ENCODE data around the gene UNC119B. TPM values are rescaled to one million over a fixed set of nuclear protein-coding genes. Genes with fewer than 3 reads are reported as not detected.

The UNC119B gene
- total RNA-seq, 1 donor from 2014 or later: 11.5 TPM

DNA sequence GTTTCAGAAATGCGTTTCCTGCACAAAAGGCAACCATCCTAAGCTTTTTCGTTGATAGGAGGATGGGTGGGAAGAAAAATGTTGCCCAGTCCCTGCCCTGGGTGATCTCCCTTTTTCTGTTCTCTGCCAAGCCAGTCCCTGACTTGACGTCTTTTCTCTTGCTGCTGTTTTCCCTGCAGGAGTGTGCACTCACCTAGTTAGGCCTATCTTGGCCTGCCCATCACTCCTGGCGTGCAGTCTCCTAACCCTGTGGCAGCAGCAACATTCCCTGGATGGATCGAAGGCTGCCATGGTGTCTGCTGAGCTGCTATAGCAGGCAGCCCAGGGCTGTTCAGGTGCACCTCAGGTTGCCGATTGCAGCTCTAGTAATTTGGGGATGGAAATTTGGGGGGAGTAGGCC, 1.2 kb downstream of the UNC119B start:
- Histone ChIP-seq H3K36me3 (peaks cover 29% of the 10 kb centered on the region), H3K4me3 (peak overlapping the region; percentile 76), H3K9me3 (replicated peaks) (no peaks in the 10 kb centered on the region), H3K27ac (replicated peaks) (peak overlapping the region; percentile 91), H3K4me1 (peaks cover 44% of the 10 kb centered on the region), H3K27me3 (ENCODE audit: low read depth) (no peaks in the 10 kb centered on the region)
- DNase-seq: no peak
- intact Hi-C loops (cut with micrococcal nuclease): loop anchor here (5.0 kb wide), 1 partner anchor 64 kb away; no protein-coding TSS in a partner anchor
- TF ChIP-seq, protein P1, sequence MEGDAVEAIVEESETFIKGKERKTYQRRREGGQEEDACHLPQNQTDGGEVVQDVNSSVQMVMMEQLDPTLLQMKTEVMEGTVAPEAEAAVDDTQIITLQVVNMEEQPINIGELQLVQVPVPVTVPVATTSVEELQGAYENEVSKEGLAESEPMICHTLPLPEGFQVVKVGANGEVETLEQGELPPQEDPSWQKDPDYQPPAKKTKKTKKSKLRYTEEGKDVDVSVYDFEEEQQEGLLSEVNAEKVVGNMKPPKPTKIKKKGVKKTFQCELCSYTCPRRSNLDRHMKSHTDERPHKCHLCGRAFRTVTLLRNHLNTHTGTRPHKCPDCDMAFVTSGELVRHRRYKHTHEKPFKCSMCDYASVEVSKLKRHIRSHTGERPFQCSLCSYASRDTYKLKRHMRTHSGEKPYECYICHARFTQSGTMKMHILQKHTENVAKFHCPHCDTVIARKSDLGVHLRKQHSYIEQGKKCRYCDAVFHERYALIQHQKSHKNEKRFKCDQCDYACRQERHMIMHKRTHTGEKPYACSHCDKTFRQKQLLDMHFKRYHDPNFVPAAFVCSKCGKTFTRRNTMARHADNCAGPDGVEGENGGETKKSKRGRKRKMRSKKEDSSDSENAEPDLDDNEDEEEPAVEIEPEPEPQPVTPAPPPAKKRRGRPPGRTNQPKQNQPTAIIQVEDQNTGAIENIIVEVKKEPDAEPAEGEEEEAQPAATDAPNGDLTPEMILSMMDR (IDR thresholded peaks at IDR 0.05; ENCODE audit: borderline replicate concordance): no peak

DNA sequence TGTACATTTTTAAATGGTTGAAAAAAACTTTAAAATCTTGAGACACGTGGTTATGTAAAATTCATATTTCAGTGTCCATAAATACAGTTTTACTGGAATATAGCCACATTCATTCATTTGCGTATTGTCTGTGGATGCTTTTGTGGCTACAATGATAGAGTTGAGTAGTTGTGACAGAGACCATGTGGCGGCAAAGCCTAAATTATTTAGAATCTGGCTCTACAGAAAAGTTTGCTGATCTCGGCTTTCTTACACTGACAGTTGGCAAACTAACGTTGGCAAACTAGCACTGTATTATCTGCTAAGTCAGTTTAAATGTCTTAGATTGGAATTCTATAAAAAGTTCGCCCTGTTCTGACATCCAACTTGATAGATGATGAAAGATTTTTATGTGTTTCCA, 2.4 kb downstream of the UNC119B start:
- no peak for DNase-seq
- Histone ChIP-seq H3K27ac (replicated peaks) (peak overlapping the region; percentile 5), H3K4me3 (no peak overlapping the region), H3K4me1 (peaks cover 44% of the 10 kb centered on the region), H3K27me3 (ENCODE audit: low read depth) (no peaks in the 10 kb centered on the region), H3K36me3 (peaks cover 41% of the 10 kb centered on the region), H3K9me3 (replicated peaks) (no peaks in the 10 kb centered on the region)
- intact Hi-C loops (cut with micrococcal nuclease): loop anchor here (5.0 kb wide), 1 partner anchor 65 kb away; no protein-coding TSS in a partner anchor
- TF ChIP-seq, protein P1 (IDR thresholded peaks at IDR 0.05; ENCODE audit: borderline replicate concordance): no peak

DNA sequence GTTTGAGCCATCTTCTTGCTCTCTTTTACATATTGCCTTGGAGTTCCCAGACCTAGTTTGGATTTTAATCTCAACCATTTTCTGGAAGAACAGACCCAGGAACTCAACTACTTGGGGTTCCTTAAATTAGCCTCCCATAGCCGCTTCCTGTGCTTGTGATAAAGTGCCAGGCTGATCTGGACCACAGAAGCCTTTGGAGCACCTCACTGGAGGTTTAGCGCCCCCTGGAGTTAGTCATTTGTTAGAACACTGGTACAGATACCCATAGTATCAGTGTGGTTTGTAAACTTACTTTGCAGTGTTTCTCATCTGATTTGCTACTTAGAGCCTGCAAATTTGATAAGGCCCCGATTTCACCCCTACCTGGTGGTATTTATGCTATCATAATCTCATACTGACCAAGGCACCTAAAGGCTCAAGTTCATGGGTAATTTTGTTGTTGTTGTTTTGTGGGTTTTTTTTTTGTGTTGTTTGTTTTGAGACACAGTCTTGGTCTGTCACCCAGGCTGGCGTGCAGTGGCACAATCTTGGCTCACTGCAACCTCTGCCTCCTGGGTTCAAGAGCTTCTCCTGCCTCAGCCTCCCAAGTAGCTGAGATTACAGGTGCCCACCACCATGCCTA, 3.7 kb downstream of the UNC119B start:
- H3K27me3 ChIP-seq (ENCODE audit: low read depth): no peaks in the 10 kb centered on the region
- intact Hi-C loops (cut with micrococcal nuclease): loop anchor here (5.0 kb wide), 1 partner anchor 67 kb away; no protein-coding TSS in a partner anchor
- peak overlapping the region; percentile 28 for H3K27ac ChIP-seq (replicated peaks)
- TF ChIP-seq, protein P1 (IDR thresholded peaks at IDR 0.05; ENCODE audit: borderline replicate concordance): peak; percentile 88
- no peak for DNase-seq
- H3K36me3 ChIP-seq: peaks cover 54% of the 10 kb centered on the region
- H3K9me3 ChIP-seq (replicated peaks): no peaks in the 10 kb centered on the region
- no peak overlapping the region for H3K4me3 ChIP-seq
- peaks cover 44% of the 10 kb centered on the region for H3K4me1 ChIP-seq

DNA sequence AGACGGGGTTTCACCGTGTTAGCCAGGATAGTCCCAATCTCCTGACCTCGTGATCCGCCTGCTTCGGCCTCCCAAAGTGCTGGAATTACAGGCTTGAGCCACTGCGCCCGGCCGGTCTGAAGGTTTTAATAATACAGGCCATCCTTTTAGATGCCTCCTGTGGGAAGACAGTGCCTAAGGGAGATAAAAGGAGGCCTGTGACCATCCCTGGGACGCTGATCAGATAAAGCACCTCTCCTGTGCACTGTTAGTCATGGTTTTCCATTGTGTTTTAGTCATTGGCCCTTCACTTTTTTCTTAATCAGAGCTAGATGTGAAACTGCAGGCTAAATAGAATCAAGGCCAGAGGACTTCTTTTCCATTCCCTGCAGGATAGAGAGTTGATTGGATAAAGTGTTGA, 7.8 kb downstream of the UNC119B start:
- Histone ChIP-seq H3K4me1 (peaks cover 34% of the 10 kb centered on the region), H3K4me3 (no peak overlapping the region), H3K9me3 (replicated peaks) (no peaks in the 10 kb centered on the region), H3K27ac (replicated peaks) (no peak overlapping the region), H3K36me3 (peaks cover 95% of the 10 kb centered on the region), H3K27me3 (ENCODE audit: low read depth) (no peaks in the 10 kb centered on the region)
- TF ChIP-seq, protein P1 (IDR thresholded peaks at IDR 0.05; ENCODE audit: borderline replicate concordance): no peak
- DNase-seq: no peak
- intact Hi-C loops (cut with micrococcal nuclease): no loop called here

DNA sequence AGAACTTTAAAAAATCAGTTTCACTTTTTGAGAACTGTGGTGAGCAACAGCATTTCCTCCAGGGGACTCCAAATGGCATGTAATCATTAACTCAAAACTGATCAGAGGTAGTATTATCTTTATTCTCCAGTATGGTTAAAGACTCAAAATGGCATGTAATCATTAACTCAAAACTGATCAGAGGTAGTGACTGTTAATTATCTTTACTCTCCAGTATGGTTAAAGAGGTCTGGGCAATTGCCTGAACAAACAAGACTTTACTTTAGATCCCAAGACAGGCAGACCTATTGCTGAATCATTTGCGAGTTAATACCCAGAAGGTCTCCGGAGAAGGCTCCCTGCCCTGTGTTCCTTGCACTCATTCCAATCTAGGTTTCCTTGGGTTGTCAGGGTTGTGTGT, 8.8 kb downstream of the UNC119B start:
- DNase-seq: no peak
- H3K9me3 ChIP-seq (replicated peaks): no peaks in the 10 kb centered on the region
- no peak overlapping the region for H3K27ac ChIP-seq (replicated peaks)
- intact Hi-C loops (cut with micrococcal nuclease): no loop called here
- H3K4me3 ChIP-seq: no peak overlapping the region
- H3K4me1 ChIP-seq: peaks cover 25% of the 10 kb centered on the region
- TF ChIP-seq, protein P1 (IDR thresholded peaks at IDR 0.05; ENCODE audit: borderline replicate concordance): no peak
- no peaks in the 10 kb centered on the region for H3K27me3 ChIP-seq (ENCODE audit: low read depth)
- peaks cover 100% of the 10 kb centered on the region for H3K36me3 ChIP-seq
